Suprapubic skin (tissue), 4 donors: ENCODE data around the gene PDE3A.

Source experiments
- CTCF ChIP-seq, 2 donors: fragments of 200-600 bp in 1 of 2; fragments of 450-650 bp in 1 of 2; sonication (generic) in 1 of 2; IDR thresholded peaks; one replicate each; pipeline ENCODE4 v1.5.1; 2016 to 2019; ENCODE audit warnings: antibody characterized with exemption in 2 of 2, mild to moderate bottlenecking in 1 of 2, moderate library complexity in 1 of 2
- EP300 ChIP-seq: sonication (generic); formaldehyde crosslinking; IDR thresholded peaks from one replicate; pipeline ENCODE4 v1.6.1; 2017; ENCODE audit warnings: antibody characterized with exemption
- POLR2A ChIP-seq, 2 donors: fragments of 450-650 bp; IDR thresholded peaks; one replicate each; pipeline ENCODE4 v1.6.1; 2017; ENCODE audit warnings: antibody characterized with exemption in 2 of 2, mild to moderate bottlenecking in 2 of 2, moderate library complexity in 2 of 2
- POLR2AphosphoS5 ChIP-seq, 3 donors: sonication (generic); formaldehyde crosslinking; IDR thresholded peaks; one replicate each; pipeline ENCODE4 v1.6.1; 2017; ENCODE audit warnings: antibody characterized with exemption in 3 of 3

- TF ChIP-seq CTCF (IDR thresholded peaks at IDR 0.05) (no peak), POLR2A (IDR thresholded peaks at IDR 0.05) (no peak), POLR2AphosphoS5 (IDR thresholded peaks at IDR 0.05) (no peak), EP300 (no peak)
Observed at GRCh38 chr12:20546267-20546666, 177.9 kb downstream of the PDE3A start.
